Gastroesophageal sphincter (tissue), 4 donors: Measurements from ENCODE around the gene BDKRB2. TPM values are rescaled to one million over a fixed set of nuclear protein-coding genes. Genes with fewer than 3 reads are reported as not detected.

Experiments
- ATAC-seq: fragments of 150-250 bp; one replicate; pipeline ENCODE4 v1.9.1; 2016; ENCODE audit warnings: mild to moderate bottlenecking, moderate library complexity
- H3K27ac ChIP-seq, 4 donors: fragments of 200-600 bp; sonication (generic) in 3 of 4; 1 replicate in 3 of 4; 2 replicates in 1 of 4; pipeline ENCODE4 v1.5.1; 2016 to 2019
- H3K27me3 ChIP-seq: fragments of 200-600 bp; sonication (generic); one replicate; pipeline ENCODE4 v1.5.1; 2019
- H3K36me3 ChIP-seq, 2 donors: fragments of 200-600 bp; sonication (generic); one replicate each; pipeline ENCODE4 v1.5.1; 2019; ENCODE audit warnings: control low read depth in 1 of 2
- H3K4me1 ChIP-seq, 3 donors: fragments of 200-600 bp; sonication (generic); 1 replicate in 2 of 3; 2 replicates in 1 of 3; pipeline ENCODE4 v1.5.1; 2016 to 2019; ENCODE audit warnings: control low read depth in 2 of 3
- H3K4me3 ChIP-seq, 2 donors: fragments of 200-600 bp; sonication (generic); one replicate each; pipeline ENCODE4 v1.5.1; 2019; ENCODE audit warnings: mild to moderate bottlenecking in 1 of 2, moderate library complexity in 1 of 2
- H3K9me3 ChIP-seq, 3 donors: fragments of 200-600 bp; sonication (generic); one replicate each; pipeline ENCODE4 v1.5.1; 2017 to 2019; ENCODE audit warnings: control low read depth in 2 of 3
- EP300 ChIP-seq: sonication (generic); formaldehyde crosslinking; IDR thresholded peaks from one replicate; pipeline ENCODE4 v1.6.1; 2017; ENCODE audit warnings: antibody characterized with exemption, mild to moderate bottlenecking
- POLR2A ChIP-seq, 2 donors: fragments of 450-650 bp; IDR thresholded peaks; one replicate each; pipeline ENCODE4 v1.6.1; 2017; ENCODE audit warnings: antibody characterized with exemption in 2 of 2, mild to moderate bottlenecking in 2 of 2, moderate library complexity in 1 of 2
- POLR2AphosphoS5 ChIP-seq: sonication (generic); formaldehyde crosslinking; IDR thresholded peaks from one replicate; pipeline ENCODE4 v1.6.1; 2017; ENCODE audit warnings: antibody characterized with exemption
- WGBS, 2 donors: methylation state at CpG; one replicate each; pipeline ENCODE4 v1.1.5; 2018; ENCODE audit warnings: low coverage in 1 of 2; 5-methylcytosine and 5-hydroxymethylcytosine counted together
- total RNA-seq, 4 donors: library from RNA; depleted of rRNA; stranded (reverse); fragments of >200 nt; gene quantifications; one replicate each; pipeline ENCODE4 v1.1.0, GENCODE V29; 2016
- TF ChIP-seq, protein P1 (sequence below), 4 experiments: fragments of 200-600 bp in 2 of 4; fragments of 450-650 bp in 2 of 4; sonication (generic) in 1 of 4; IDR thresholded peaks; one replicate each; pipeline ENCODE4 v1.5.1; 2017 to 2019; ENCODE audit warnings: antibody characterized with exemption in 4 of 4, mild to moderate bottlenecking in 2 of 4, moderate library complexity in 2 of 4

The BDKRB2 gene
- total RNA-seq, 4 donors from 2014 or later: 3.3 to 13.6 (median 8.3) TPM

DNA sequence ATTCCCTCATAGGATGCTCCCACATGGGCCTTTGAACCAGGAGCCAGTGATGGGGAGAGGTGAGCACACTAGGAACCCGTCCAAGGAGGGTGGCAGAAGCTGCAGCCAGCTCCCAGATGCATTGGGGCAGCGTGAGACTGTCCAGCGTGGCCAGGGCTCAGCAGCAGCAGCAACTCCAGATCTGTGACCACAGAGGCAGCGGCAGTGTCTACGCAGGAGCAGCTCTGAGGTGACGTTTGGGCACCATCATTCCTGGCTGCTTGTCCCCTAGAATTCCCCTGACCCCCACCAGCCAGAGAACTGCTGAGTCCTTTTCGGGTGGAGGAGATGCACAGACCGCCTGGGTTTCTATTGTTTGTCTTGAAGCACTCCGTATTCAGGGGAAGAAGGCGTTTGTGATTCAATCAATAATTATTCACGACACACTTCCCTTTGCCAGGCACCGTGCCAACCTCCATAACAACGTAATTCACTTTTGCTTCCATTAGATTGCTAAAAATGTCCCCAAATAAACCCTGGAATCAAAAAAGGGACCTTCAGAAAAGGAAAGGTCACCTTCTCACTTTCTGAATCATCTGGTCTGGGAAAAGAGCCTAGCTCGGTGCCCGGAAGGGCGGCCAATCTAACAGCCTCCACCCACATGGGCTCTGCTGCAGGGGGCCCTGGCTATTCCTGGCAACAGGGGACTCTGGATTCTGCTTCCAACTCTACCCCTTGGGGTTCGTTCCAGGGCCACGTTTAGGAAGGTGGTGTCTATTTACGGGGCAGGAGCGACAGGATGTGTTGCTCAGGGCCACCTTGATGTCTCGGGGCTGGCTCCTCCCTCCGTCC is 11.4 kb upstream of the BDKRB2 start:
- Histone ChIP-seq H3K36me3 (no peaks in the 10 kb centered on the region), H3K9me3 (no peaks in the 10 kb centered on the region), H3K4me1 (peaks cover 0 to 9% (median 7%) of the 10 kb centered on the region in 3 donors), H3K4me3 (no peak overlapping the region), H3K27ac (no peak overlapping the region), H3K27me3 (peaks cover 9% of the 10 kb centered on the region)
- TF ChIP-seq POLR2AphosphoS5 (peak; percentile 29), POLR2A (IDR thresholded peaks at IDR 0.05) (no peak)
- TF ChIP-seq, protein P1, sequence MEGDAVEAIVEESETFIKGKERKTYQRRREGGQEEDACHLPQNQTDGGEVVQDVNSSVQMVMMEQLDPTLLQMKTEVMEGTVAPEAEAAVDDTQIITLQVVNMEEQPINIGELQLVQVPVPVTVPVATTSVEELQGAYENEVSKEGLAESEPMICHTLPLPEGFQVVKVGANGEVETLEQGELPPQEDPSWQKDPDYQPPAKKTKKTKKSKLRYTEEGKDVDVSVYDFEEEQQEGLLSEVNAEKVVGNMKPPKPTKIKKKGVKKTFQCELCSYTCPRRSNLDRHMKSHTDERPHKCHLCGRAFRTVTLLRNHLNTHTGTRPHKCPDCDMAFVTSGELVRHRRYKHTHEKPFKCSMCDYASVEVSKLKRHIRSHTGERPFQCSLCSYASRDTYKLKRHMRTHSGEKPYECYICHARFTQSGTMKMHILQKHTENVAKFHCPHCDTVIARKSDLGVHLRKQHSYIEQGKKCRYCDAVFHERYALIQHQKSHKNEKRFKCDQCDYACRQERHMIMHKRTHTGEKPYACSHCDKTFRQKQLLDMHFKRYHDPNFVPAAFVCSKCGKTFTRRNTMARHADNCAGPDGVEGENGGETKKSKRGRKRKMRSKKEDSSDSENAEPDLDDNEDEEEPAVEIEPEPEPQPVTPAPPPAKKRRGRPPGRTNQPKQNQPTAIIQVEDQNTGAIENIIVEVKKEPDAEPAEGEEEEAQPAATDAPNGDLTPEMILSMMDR (IDR thresholded peaks at IDR 0.05): no peak
- ATAC-seq: no peak
- 40 to 44% methylated on average over 10 of the region's 22 CpGs for WGBS, 2 donors

DNA sequence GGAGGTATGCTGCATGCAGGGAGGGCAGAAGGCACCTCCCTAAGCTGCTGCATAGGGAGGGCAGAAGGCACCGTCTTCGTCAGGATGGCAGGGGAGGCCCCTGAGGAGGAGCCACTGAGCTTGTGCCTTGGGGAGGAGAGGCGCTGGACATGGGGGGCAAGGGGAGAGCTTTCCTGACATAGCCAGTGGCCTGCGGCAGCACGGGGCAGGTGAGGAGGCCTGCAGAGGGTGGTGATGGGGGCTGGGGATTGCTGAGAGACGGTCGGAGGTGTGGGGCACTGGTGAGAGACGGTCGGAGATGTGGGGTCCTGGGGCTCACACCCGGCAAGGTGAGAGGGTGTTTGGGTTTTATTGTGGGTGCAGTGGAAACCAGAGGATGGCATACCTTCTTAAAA is 10.4 kb upstream of the BDKRB2 start:
- Histone ChIP-seq H3K4me3 (no peak overlapping the region), H3K36me3 (no peaks in the 10 kb centered on the region), H3K4me1 (peaks cover 0 to 19% (median 11%) of the 10 kb centered on the region in 3 donors), H3K27me3 (peaks cover 9% of the 10 kb centered on the region), H3K9me3 (no peaks in the 10 kb centered on the region), H3K27ac (no peak overlapping the region)
- ATAC-seq: no peak
- WGBS, 2 donors: 86 to 97% methylated on average over 5 to 8 of the region's 10 CpGs
- TF ChIP-seq EP300 (no peak), POLR2A (IDR thresholded peaks at IDR 0.05) (no peak)

DNA sequence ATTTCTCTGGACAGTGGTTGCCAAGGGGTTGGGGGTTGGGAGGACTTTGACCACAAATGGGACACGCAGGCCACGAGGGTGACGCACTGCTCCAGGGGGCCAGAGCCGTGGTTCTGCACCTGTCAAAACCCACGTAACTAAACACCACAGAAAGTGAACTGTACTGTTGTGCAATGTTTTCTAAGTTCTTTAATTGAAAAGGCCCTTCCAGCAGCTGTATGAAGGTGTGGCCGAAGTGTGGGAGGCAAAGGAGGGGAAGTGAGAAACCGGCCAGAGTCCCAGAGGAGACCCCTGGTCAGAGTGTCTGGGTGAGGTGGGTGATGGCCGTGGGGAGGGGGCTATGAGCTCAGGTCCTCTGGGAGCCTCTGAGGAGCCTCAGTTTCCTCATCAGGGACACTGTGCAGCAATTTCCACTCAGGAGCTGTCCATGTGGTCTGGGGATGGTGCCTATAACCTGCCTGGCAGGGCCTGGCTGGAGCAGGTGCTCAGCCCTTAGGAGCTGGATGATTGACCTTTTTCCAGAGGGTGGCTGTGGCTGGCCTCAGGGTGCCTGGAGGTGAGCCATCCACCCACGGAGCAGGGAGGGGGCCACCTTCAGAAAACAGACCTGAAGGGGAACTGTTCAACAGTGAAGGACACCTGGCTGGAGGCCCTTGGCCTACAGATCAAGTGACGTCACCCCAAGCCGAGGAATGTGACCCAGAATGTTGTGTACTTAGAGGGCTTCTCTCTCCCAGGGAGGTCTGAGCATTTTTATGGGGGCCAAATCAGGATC is 9.8 kb upstream of the BDKRB2 start:
- TF ChIP-seq, protein P1 (IDR thresholded peaks at IDR 0.05): no peak
- TF ChIP-seq EP300: no peak
- no peak for TF ChIP-seq POLR2AphosphoS5
- no peak for TF ChIP-seq POLR2A (IDR thresholded peaks at IDR 0.05)
- Histone ChIP-seq H3K27ac (no peak overlapping the region), H3K27me3 (peaks cover 9% of the 10 kb centered on the region), H3K4me3 (no peak overlapping the region), H3K9me3 (no peaks in the 10 kb centered on the region), H3K36me3 (no peaks in the 10 kb centered on the region), H3K4me1 (peaks cover 0 to 22% (median 11%) of the 10 kb centered on the region in 3 donors)
- no peak for ATAC-seq
- 75% methylated on average over 5 of the region's 11 CpGs; no CpG with 5 or more reads in 1 of the 2 donors for WGBS, 2 donors

DNA sequence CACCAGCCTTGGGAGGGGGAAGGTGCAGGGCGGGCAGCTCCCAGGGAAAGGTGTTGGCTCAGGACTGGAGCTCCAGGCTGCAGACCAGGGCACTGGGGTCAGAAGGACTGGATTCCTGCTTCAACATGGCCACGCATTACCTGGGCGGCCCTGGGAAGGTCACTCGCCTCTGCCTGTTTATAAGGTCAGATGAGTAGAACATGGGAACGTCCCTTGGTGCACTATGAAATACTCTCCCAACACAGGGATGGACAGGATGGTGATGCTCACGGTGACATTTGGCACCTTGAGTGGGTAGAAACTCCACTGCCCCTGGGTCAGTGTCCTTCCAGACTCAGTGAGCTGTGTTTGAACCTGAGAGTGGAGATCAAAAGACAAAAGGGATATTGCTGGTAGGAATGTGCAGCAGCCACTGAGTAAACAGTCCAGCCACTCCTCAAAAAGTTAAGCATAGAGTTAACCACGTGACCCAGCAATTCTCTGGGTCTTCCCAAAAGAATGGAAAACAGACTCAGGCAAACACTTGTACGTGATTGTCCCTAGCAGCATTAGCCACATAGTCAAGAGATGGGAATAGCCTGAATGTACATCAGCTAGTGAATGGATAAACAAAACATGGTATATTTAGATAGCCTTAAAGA is 9.1 kb upstream of the BDKRB2 start:
- H3K4me3 ChIP-seq: no peak overlapping the region
- H3K4me1 ChIP-seq: peaks cover 0 to 22% (median 11%) of the 10 kb centered on the region in 3 donors
- peaks cover 9% of the 10 kb centered on the region for H3K27me3 ChIP-seq
- no peak for TF ChIP-seq EP300
- TF ChIP-seq, protein P1 (IDR thresholded peaks at IDR 0.05): no peak
- TF ChIP-seq POLR2A (IDR thresholded peaks at IDR 0.05): no peak
- TF ChIP-seq POLR2AphosphoS5: no peak
- no peak for ATAC-seq
- WGBS, 2 donors: 42 to 80% methylated on average over 2 to 3 of the region's 8 CpGs
- H3K9me3 ChIP-seq: no peaks in the 10 kb centered on the region
- H3K27ac ChIP-seq: no peak overlapping the region
- H3K36me3 ChIP-seq: no peaks in the 10 kb centered on the region

DNA sequence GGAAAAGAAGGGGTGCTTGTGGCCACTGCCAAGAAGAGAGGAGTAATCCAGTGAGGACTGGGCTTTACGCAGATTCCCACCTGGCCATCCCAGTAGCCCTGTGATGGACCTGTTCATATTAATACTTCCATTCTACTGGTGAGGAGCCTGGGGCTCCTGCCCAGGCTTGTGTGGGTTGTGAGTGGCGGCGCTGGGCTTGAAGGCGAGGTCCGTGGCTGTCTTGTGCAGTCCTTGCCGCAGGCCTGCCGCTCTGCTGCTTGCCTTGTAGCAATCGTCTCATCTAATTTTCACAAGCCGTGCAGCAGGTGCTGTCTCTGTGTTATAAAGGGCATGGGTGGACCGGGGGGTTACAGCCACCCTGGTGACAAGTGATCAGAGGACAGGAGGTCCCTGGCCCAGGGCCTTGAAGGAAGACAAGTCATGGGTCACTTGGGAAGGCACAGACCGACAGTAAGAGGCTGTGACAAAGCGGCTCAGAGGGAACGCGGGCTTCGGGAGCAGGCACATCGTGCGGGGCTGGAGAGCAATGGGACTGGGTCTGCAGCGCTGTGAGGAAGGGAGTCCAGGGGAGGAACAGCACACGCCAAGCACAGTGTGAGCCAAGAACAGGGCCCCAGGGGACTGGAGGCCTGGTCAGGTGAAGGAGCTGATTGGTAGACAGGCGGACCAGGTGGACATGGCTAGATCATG is 7.3 kb upstream of the BDKRB2 start:
- ATAC-seq: no peak
- TF ChIP-seq POLR2A (IDR thresholded peaks at IDR 0.05): no peak
- TF ChIP-seq EP300: no peak
- TF ChIP-seq POLR2AphosphoS5: no peak
- TF ChIP-seq, protein P1 (IDR thresholded peaks at IDR 0.05): no peak
- Histone ChIP-seq H3K9me3 (no peaks in the 10 kb centered on the region), H3K36me3 (no peaks in the 10 kb centered on the region), H3K27me3 (peaks cover 18% of the 10 kb centered on the region), H3K4me1 (peaks cover 0 to 22% (median 11%) of the 10 kb centered on the region in 3 donors), H3K4me3 (no peak overlapping the region), H3K27ac (peak overlapping the region in 3 of 4 donors; percentile 56 to 74 (median 65))
- 85 to 93% methylated on average over 12 to 13 of the region's 20 CpGs for WGBS, 2 donors
